GM23338 (cell line): ENCODE measurements around the gene MINPP1. TPM values are rescaled to one million over a fixed set of nuclear protein-coding genes. Genes with fewer than 3 reads are reported as not detected.

Experiments used
- ATAC-seq: fragments of 200-7000 bp; cut with Tn5 transposase; 3 replicates; pipeline ENCODE4 v1.9.1; 2020
- DNase-seq: peaks from one replicate; pipeline ENCODE4 v3.0.0-alpha.2; 2015; ENCODE audit warnings: low spot score
- H2AFZ ChIP-seq: fragments of 200-600 bp; sonication (generic); 2 replicates; pipeline ENCODE4 v1.8.0; 2016; ENCODE audit warnings: antibody characterized with exemption, mild to moderate bottlenecking, moderate library complexity
- H3F3A ChIP-seq: fragments of 200-600 bp; sonication (generic); replicated peaks from 2 replicates; pipeline ENCODE4 v1.8.0; 2017; ENCODE audit warnings: antibody characterized with exemption, mixed run types, low read depth
- H3K27ac ChIP-seq: fragments of 200-600 bp; sonication (generic); 2 replicates; pipeline ENCODE4 v1.6.1; 2016; ENCODE audit warnings: low read depth
- H3K27me3 ChIP-seq: fragments of 200-600 bp; sonication (generic); 2 replicates; pipeline ENCODE4 v1.8.0; 2016; ENCODE audit warnings: mild to moderate bottlenecking, mixed run types, moderate library complexity; ENCODE audit not compliant: insufficient read depth
- H3K36me3 ChIP-seq: fragments of 200-600 bp; sonication (generic); 2 replicates; pipeline ENCODE4 v1.8.0; 2016; ENCODE audit warnings: mild to moderate bottlenecking; ENCODE audit not compliant: insufficient read depth
- H3K4me1 ChIP-seq: fragments of 200-600 bp; sonication (generic); 2 replicates; pipeline ENCODE4 v1.8.0; 2016; ENCODE audit warnings: mild to moderate bottlenecking, moderate library complexity; ENCODE audit not compliant: insufficient read depth
- H3K4me2 ChIP-seq: fragments of 200-600 bp; sonication (generic); 2 replicates; pipeline ENCODE4 v1.7.1; 2017; ENCODE audit warnings: mixed run types
- H3K4me3 ChIP-seq: fragments of 200-600 bp; sonication (generic); 2 replicates; pipeline ENCODE4 v1.6.1; 2016; ENCODE audit warnings: mixed run types
- H3K79me2 ChIP-seq: fragments of 200-600 bp; sonication (generic); replicated peaks from 2 replicates; pipeline ENCODE4 v1.8.0; 2017; ENCODE audit warnings: mild to moderate bottlenecking; ENCODE audit not compliant: insufficient read depth
- H3K9me2 ChIP-seq: fragments of 200-600 bp; sonication (generic); 2 replicates; pipeline ENCODE4 v1.8.0; 2017; ENCODE audit not compliant: insufficient read depth
- H4K20me1 ChIP-seq: fragments of 200-600 bp; sonication (generic); replicated peaks from 2 replicates; pipeline ENCODE4 v1.8.0; 2017; ENCODE audit warnings: mild to moderate bottlenecking; ENCODE audit not compliant: insufficient read depth
- H3K27ac Mint-ChIP-seq: 2 replicates; pipeline ENCODE4 v1.8.0; 2020; ENCODE audit warnings: inconsistent platforms, mild to moderate bottlenecking, moderate library complexity, mixed read lengths
- H3K27me3 Mint-ChIP-seq: 3 replicates; pipeline ENCODE4 v1.8.0; 2022; ENCODE audit warnings: low read depth, mild to moderate bottlenecking, moderate library complexity, mixed read lengths, inconsistent platforms; ENCODE audit not compliant: insufficient read depth, poor library complexity
- H3K36me3 Mint-ChIP-seq: 3 replicates; pipeline ENCODE4 v1.8.0; 2021; ENCODE audit warnings: low read depth, mild to moderate bottlenecking, inconsistent platforms, moderate library complexity, mixed read lengths
- H3K4me1 Mint-ChIP-seq: 3 replicates; pipeline ENCODE4 v1.8.0; 2020; ENCODE audit warnings: mild to moderate bottlenecking, inconsistent platforms, mixed read lengths
- H3K4me3 Mint-ChIP-seq: 3 replicates; pipeline ENCODE4 v1.8.0; 2021; ENCODE audit warnings: moderate library complexity, mild to moderate bottlenecking, inconsistent platforms, mixed read lengths
- H3K9me3 Mint-ChIP-seq: 3 replicates; pipeline ENCODE4 v1.8.0; 2020; ENCODE audit warnings: moderate library complexity, mild to moderate bottlenecking, inconsistent platforms, mixed read lengths
- CTCF ChIP-seq, 2 experiments: fragments of 200-600 bp in 1 of 2; sonication (generic) in 1 of 2; conservative IDR thresholded peaks; 2 replicates each; pipeline versions ENCODE4 v1.5.1 to v1.6.1; 2016 to 2017; ENCODE audit warnings: antibody characterized with exemption in 2 of 2, low read depth in 2 of 2, mild to moderate bottlenecking in 2 of 2, moderate library complexity in 1 of 2
- ETS1 ChIP-seq: IDR thresholded peaks from 2 replicates; pipeline ENCODE4 v1.6.1; 2016; ENCODE audit warnings: antibody characterized with exemption
- EZH2 ChIP-seq: fragments of 200-600 bp; sonication (generic); IDR thresholded peaks from one replicate; pipeline ENCODE4 v1.8.0; 2017; ENCODE audit warnings: antibody characterized with exemption, mild to moderate bottlenecking, low read depth; ENCODE audit not compliant: unreplicated experiment
- EZH2phosphoT487 ChIP-seq: fragments of 200-600 bp; sonication (generic); IDR thresholded peaks from one replicate; pipeline ENCODE4 v1.8.1; 2018; ENCODE audit warnings: antibody characterized with exemption; ENCODE audit not compliant: unreplicated experiment
- JUNB ChIP-seq: IDR thresholded peaks from one replicate; pipeline ENCODE4 v1.6.1; 2016; ENCODE audit warnings: antibody characterized with exemption; ENCODE audit not compliant: unreplicated experiment
- NANOG ChIP-seq: IDR thresholded peaks from 2 replicates; pipeline ENCODE4 v1.6.1; 2016; ENCODE audit warnings: antibody characterized with exemption, borderline replicate concordance
- REST ChIP-seq: IDR thresholded peaks from one replicate; pipeline ENCODE4 v1.6.1; 2018; ENCODE audit warnings: antibody characterized with exemption; ENCODE audit not compliant: unreplicated experiment
- STAT1 ChIP-seq: IDR thresholded peaks from one replicate; pipeline ENCODE4 v1.6.1; 2016; ENCODE audit warnings: antibody characterized with exemption; ENCODE audit not compliant: unreplicated experiment
- ZNF114 ChIP-seq: fragments of 250-450 bp; sonication (Bioruptor Pico); IDR thresholded peaks from 2 replicates; pipeline ENCODE4 v1.5.0; 2020; ENCODE audit warnings: mild to moderate bottlenecking, moderate library complexity
- ZNF331 ChIP-seq: fragments of 250-450 bp; sonication (Bioruptor Pico); IDR thresholded peaks from 2 replicates; pipeline ENCODE4 v1.5.0; 2020; ENCODE audit warnings: low read depth, mild to moderate bottlenecking, moderate library complexity
- polyA plus RNA-seq: library from polyadenylated mRNA; unstranded; fragments of >200 nt; fragmentation: Nextera tagmentation; extraction: Ambion mirVana; gene quantifications from 2 replicates; pipeline ENCODE4 v1.2.1, GENCODE V29; 2016
- total RNA-seq: library from RNA; depleted of rRNA; stranded (reverse); fragments of >200 nt; shearing (Covaris generic); gene quantifications from 2 replicates; pipeline ENCODE4 v1.2.3, GENCODE V29; 2014

MINPP1 gene
- total and polyA plus RNA-seq, 2 experiments from 2014 or later: 27.0 to 39.3 TPM

- peaks cover 14% of the 10 kb centered on the region for H3K36me3 ChIP-seq
- H3K4me3 ChIP-seq: no peak overlapping the region
- H3K27me3 ChIP-seq: no peaks in the 10 kb centered on the region
- H3K4me1 Mint-ChIP-seq: peaks cover 29% of the 10 kb centered on the region
- H3K27ac ChIP-seq: 0 out of 2 replicates have a peak overlapping the region, but pooled peaks have one; percentile 40
- peaks cover 18% of the 10 kb centered on the region; the same call in 1 of the 2 replicates for H3K79me2 ChIP-seq
- H3K4me2 ChIP-seq: no peak overlapping the region
- no peak overlapping the region for H3K4me3 Mint-ChIP-seq
- H3K36me3 Mint-ChIP-seq: peaks cover 44% of the 10 kb centered on the region
- DNase-seq: no peak
- no peaks in the 10 kb centered on the region; the same call in 1 of the 2 replicates for H3K9me2 ChIP-seq
- peaks cover 29% of the 10 kb centered on the region for H3K4me1 ChIP-seq
- no peaks in the 10 kb centered on the region for H4K20me1 ChIP-seq
- no peak overlapping the region for H3K27ac Mint-ChIP-seq
- peaks cover 24% of the 10 kb centered on the region for H3K9me3 Mint-ChIP-seq
- H3K27me3 Mint-ChIP-seq: no peaks in the 10 kb centered on the region
- no peak for ATAC-seq
- no peaks in the 10 kb centered on the region for H3F3A ChIP-seq
- H2AFZ ChIP-seq: no peak overlapping the region
- TF ChIP-seq REST (no peak), ZNF331 (CRISPR knock-in tag) (no peak)
Measured at GRCh38 chr10:87546210-87546609, 41.5 kb downstream of the MINPP1 start.

GRCh38 chr10:87546971-87547413, 42.3 kb downstream of the MINPP1 start:
- H2AFZ ChIP-seq: no peak overlapping the region
- no peaks in the 10 kb centered on the region for H3K27me3 Mint-ChIP-seq
- no peak overlapping the region for H3K4me2 ChIP-seq
- H3K27me3 ChIP-seq: no peaks in the 10 kb centered on the region
- H3K9me2 ChIP-seq: no peaks in the 10 kb centered on the region
- no peak for ATAC-seq
- peaks cover 29% of the 10 kb centered on the region for H3K4me1 ChIP-seq
- no peak overlapping the region for H3K27ac Mint-ChIP-seq
- no peak for DNase-seq
- no peak overlapping the region for H3K27ac ChIP-seq
- H3F3A ChIP-seq: no peaks in the 10 kb centered on the region
- H4K20me1 ChIP-seq: no peaks in the 10 kb centered on the region
- peaks cover 18% of the 10 kb centered on the region; the same call in 1 of the 2 replicates for H3K79me2 ChIP-seq
- H3K4me3 Mint-ChIP-seq: no peak overlapping the region
- H3K4me3 ChIP-seq: no peak overlapping the region
- H3K36me3 Mint-ChIP-seq: peaks cover 37% of the 10 kb centered on the region
- H3K36me3 ChIP-seq: peaks cover 15% of the 10 kb centered on the region
- peaks cover 29% of the 10 kb centered on the region for H3K4me1 Mint-ChIP-seq
- H3K9me3 Mint-ChIP-seq: peaks cover 17% of the 10 kb centered on the region
- no peak for TF ChIP-seq JUNB
- no peak for TF ChIP-seq EZH2phosphoT487
- no peak for TF ChIP-seq ZNF114 (CRISPR knock-in tag)
- TF ChIP-seq REST: no peak
- no peak for TF ChIP-seq ZNF331 (CRISPR knock-in tag)
- TF ChIP-seq CTCF (conservative IDR thresholded peaks at IDR 0.05; ENCODE audit: low read depth in 2 of 2): no peak
- no peak for TF ChIP-seq STAT1
- TF ChIP-seq ETS1: no peak
- no peak for TF ChIP-seq NANOG
- TF ChIP-seq EZH2: no peak
